NT2/D1 (cell line): ENCODE measurements around the gene ADGRE3.

Source experiments
- SUZ12 ChIP-seq: IDR thresholded peaks from 2 replicates; pipeline ENCODE4 v1.6.1; 2011; ENCODE audit not compliant: insufficient read length, insufficient read depth; ENCODE audit errors: extremely low read depth
- YY1 ChIP-seq: IDR thresholded peaks from 2 replicates; pipeline ENCODE4 v1.6.1; 2011; ENCODE audit not compliant: insufficient read length, insufficient read depth
- ZNF274 ChIP-seq: IDR thresholded peaks from 2 replicates; pipeline ENCODE4 v1.6.1; 2011; ENCODE audit warnings: mild to moderate bottlenecking, low read depth, low read length

- TF ChIP-seq SUZ12: no peak
- no peak for TF ChIP-seq ZNF274
- no peak for TF ChIP-seq YY1
Measured at GRCh38 chr19:14678199-14678598, 3.6 kb upstream of the ADGRE3 start.
